SK-N-SH treated with all-trans-retinoic acid at 6 μM for 48 hours (cell line): ENCODE results near the gene MRPL28.

Experiments used
- PATZ1 ChIP-seq: fragments of 250-450 bp; sonication (Bioruptor Pico); IDR thresholded peaks from 2 replicates; pipeline ENCODE4 v1.8.0; 2020; ENCODE audit warnings: mild to moderate bottlenecking, moderate library complexity, borderline replicate concordance
- POU6F1 ChIP-seq: fragments of 250-450 bp; sonication (Bioruptor Pico); IDR thresholded peaks from 2 replicates; pipeline ENCODE4 v1.8.0; 2021; ENCODE audit warnings: low read depth, mild to moderate bottlenecking, moderate library complexity, borderline replicate concordance
- TSHZ2 ChIP-seq: fragments of 250-450 bp; sonication (Bioruptor Pico); IDR thresholded peaks from 2 replicates; pipeline ENCODE4 v1.5.0; 2020; ENCODE audit warnings: mild to moderate bottlenecking, moderate library complexity
- ZFP3 ChIP-seq: fragments of 250-450 bp; sonication (Bioruptor Pico); IDR thresholded peaks from 2 replicates; pipeline ENCODE4 v1.5.0; 2020; ENCODE audit warnings: mild to moderate bottlenecking, moderate library complexity

GRCh38 chr16:368388-369158 lies 1.8 kb downstream of the MRPL28 start:
- TF ChIP-seq ZFP3 (CRISPR knock-in tag), result no peak
- no peak for TF ChIP-seq POU6F1 (CRISPR knock-in tag)
- no peak for TF ChIP-seq PATZ1 (CRISPR knock-in tag)
- no peak for TF ChIP-seq TSHZ2 (CRISPR knock-in tag)
